Mesenchymal stem cell (in vitro differentiated cells and primary cell): ENCODE data around the gene CORO1C.
A peak's percentile ranks its signal among the peaks of the same experiment; 100 is the strongest.

Experiments used
- DNase-seq: peaks from one replicate; pipeline ENCODE4 v3.0.0-alpha.2; 2013
- H2AFZ ChIP-seq: one replicate; pipeline ENCODE4 v1.6.1; 2013; ENCODE audit warnings: low read depth, mild to moderate bottlenecking, control low read depth, inconsistent platforms, low read length, moderate library complexity
- H2AK5ac ChIP-seq: 2 replicates; pipeline ENCODE4 v1.6.1; 2013; ENCODE audit warnings: low read length, moderate library complexity, mild to moderate bottlenecking, inconsistent platforms; ENCODE audit not compliant: severe bottlenecking
- H2BK120ac ChIP-seq: one replicate; pipeline ENCODE4 v1.6.1; 2013; ENCODE audit warnings: low read depth, mild to moderate bottlenecking, inconsistent platforms, low read length, moderate library complexity
- H2BK12ac ChIP-seq, 2 experiments: one replicate each; pipeline ENCODE4 v1.6.1; 2013; ENCODE audit warnings: inconsistent platforms in 2 of 2, low read length in 2 of 2, mild to moderate bottlenecking in 2 of 2, moderate library complexity in 2 of 2, control low read depth in 1 of 2
- H2BK15ac ChIP-seq: one replicate; pipeline ENCODE4 v1.6.1; 2013; ENCODE audit warnings: mild to moderate bottlenecking, low read depth, inconsistent platforms; ENCODE audit not compliant: poor library complexity, severe bottlenecking
- H2BK5ac ChIP-seq: 2 replicates; pipeline ENCODE4 v1.6.1; 2013; ENCODE audit warnings: low read depth, mild to moderate bottlenecking, low read length, control low read depth, inconsistent platforms; ENCODE audit not compliant: poor library complexity, severe bottlenecking
- H3K14ac ChIP-seq, 2 experiments: one replicate each; pipeline ENCODE4 v1.6.1; 2013; ENCODE audit warnings: inconsistent platforms in 2 of 2, low read length in 2 of 2, control low read depth in 1 of 2, mild to moderate bottlenecking in 1 of 2, moderate library complexity in 1 of 2
- H3K18ac ChIP-seq, 2 experiments: one replicate each; pipeline ENCODE4 v1.6.1; 2013; ENCODE audit warnings: inconsistent platforms in 2 of 2, low read length in 2 of 2, control low read depth in 1 of 2, low read depth in 1 of 2, mild to moderate bottlenecking in 1 of 2
- H3K23ac ChIP-seq, 2 experiments: one replicate each; pipeline ENCODE4 v1.6.1; 2013; ENCODE audit warnings: inconsistent platforms in 2 of 2, low read length in 2 of 2, mild to moderate bottlenecking in 2 of 2, moderate library complexity in 2 of 2, control low read depth in 1 of 2
- H3K27ac ChIP-seq: 2 replicates; pipeline ENCODE4 v1.5.1; 2013; ENCODE audit warnings: mild to moderate bottlenecking, moderate library complexity, low read length, control low read depth, inconsistent platforms; ENCODE audit not compliant: poor library complexity, severe bottlenecking
- H3K27me3 ChIP-seq, 2 experiments: 2 replicates each; pipeline versions ENCODE4 v1.6.1 to v1.7.0; 2013; ENCODE audit warnings: low read length in 2 of 2, mild to moderate bottlenecking in 2 of 2, moderate library complexity in 2 of 2, control low read depth in 1 of 2, inconsistent platforms in 1 of 2; ENCODE audit not compliant: control insufficient read depth in 1 of 2, insufficient read depth in 1 of 2
- H3K36me3 ChIP-seq, 2 experiments: 2 replicates each; pipeline versions ENCODE4 v1.6.1 to v1.7.0; 2013; ENCODE audit warnings: low read length in 2 of 2, control low read depth in 1 of 2, inconsistent platforms in 1 of 2, low read depth in 1 of 2, mild to moderate bottlenecking in 1 of 2; ENCODE audit not compliant: insufficient read depth in 2 of 2, control insufficient read depth in 1 of 2
- H3K4ac ChIP-seq, 2 experiments: one replicate each; pipeline ENCODE4 v1.6.1; 2013; ENCODE audit warnings: inconsistent platforms in 2 of 2, low read length in 2 of 2, mild to moderate bottlenecking in 2 of 2, moderate library complexity in 2 of 2, control low read depth in 1 of 2, low read depth in 1 of 2
- H3K4me1 ChIP-seq: 2 replicates; pipeline ENCODE4 v1.6.1; 2013; ENCODE audit warnings: low read depth, low read length, control low read depth; ENCODE audit not compliant: control insufficient read depth, insufficient read depth
- H3K4me2 ChIP-seq: 2 replicates; pipeline ENCODE4 v1.6.1; 2013; ENCODE audit warnings: low read length, mild to moderate bottlenecking, inconsistent platforms; ENCODE audit not compliant: poor library complexity, severe bottlenecking
- H3K4me3 ChIP-seq, 2 experiments: 2 replicates each; pipeline versions ENCODE4 v1.5.1 to v1.7.0; 2013; ENCODE audit warnings: low read length in 2 of 2, mild to moderate bottlenecking in 2 of 2, control low read depth in 1 of 2, low read depth in 1 of 2; ENCODE audit not compliant: insufficient read depth in 1 of 2
- H3K79me1 ChIP-seq: replicated peaks from 2 replicates; pipeline ENCODE4 v1.6.1; 2013; ENCODE audit warnings: mild to moderate bottlenecking, control low read depth, low read length, inconsistent platforms; ENCODE audit not compliant: poor library complexity, severe bottlenecking
- H3K9ac ChIP-seq: 2 replicates; pipeline ENCODE4 v1.7.0; 2013; ENCODE audit warnings: mild to moderate bottlenecking, low read length, moderate library complexity
- H3K9me3 ChIP-seq: 2 replicates; pipeline ENCODE4 v1.7.0; 2013; ENCODE audit warnings: mild to moderate bottlenecking, low read length; ENCODE audit not compliant: control insufficient read depth
- H4K8ac ChIP-seq: one replicate; pipeline ENCODE4 v1.6.1; 2013; ENCODE audit warnings: inconsistent platforms, mild to moderate bottlenecking, low read length, moderate library complexity
- H4K91ac ChIP-seq: one replicate; pipeline ENCODE4 v1.6.1; 2013; ENCODE audit warnings: mild to moderate bottlenecking, low read length, inconsistent platforms
- WGBS: methylation state at CpG from one replicate; pipeline ENCODE4 v1.1.7; 2013; ENCODE audit warnings: mixed read lengths; 5-methylcytosine and 5-hydroxymethylcytosine counted together

The CORO1C gene

DNA sequence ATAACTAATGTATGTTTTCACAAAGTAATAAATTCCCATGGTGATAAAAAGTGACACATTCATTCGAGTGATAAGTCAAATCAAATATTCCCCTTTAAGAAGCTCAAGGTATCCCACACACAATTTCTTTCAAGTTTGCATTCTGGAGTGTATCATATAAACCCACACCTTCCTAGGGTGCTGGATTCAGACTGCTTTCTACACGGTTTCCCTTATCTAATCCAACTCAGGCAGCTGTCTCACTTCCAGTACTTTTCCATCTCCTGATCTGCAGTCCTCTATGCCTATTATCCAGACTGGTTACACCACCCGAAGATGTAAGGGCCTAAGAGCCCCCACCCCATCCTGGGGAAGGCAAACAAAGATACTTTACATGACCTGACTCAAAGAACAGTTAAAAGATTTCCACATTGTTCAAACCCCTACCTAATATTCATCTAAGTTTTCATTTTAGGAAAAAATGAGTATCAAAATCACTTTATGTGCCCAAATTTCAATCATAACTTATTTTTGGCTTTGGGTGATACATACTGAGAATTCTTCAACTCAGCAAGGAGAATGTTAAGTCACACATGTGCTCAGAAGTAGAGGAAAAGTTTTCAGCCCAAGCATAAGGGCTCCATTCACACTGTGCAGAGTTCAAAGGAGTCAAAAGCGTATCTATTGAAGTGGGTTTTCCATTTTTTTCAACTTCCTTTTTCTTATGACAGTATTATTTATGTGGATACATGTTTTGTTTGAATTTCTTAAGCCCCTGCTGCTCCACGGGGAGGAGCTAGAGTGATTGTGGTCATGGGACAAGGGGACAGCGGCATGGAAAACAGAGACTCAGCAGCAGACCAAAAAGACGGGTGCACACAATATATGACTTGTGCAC is 41.8 kb downstream of the CORO1C start:
- Histone ChIP-seq H3K18ac (peak overlapping the region in 1 of 2 experiments; percentile 58), H3K27me3 (no peaks in the 10 kb centered on the region), H3K79me1 (no peaks in the 10 kb centered on the region), H2AFZ (no peak overlapping the region), H3K27ac (peak overlapping the region; percentile 99), H2BK15ac (no peak overlapping the region), H3K23ac (no peak overlapping the region), H3K9me3 (no peaks in the 10 kb centered on the region), H3K4me3 (peak overlapping the region in 1 of 2 experiments; percentile 70), H3K14ac (no peak overlapping the region), H3K36me3 (peaks cover 6 to 24% of the 10 kb centered on the region in 2 experiments), H4K91ac (no peak overlapping the region), H2BK12ac (peak overlapping the region; percentile 20 to 54), H2BK120ac (peak overlapping the region; percentile 54), H3K9ac (peak overlapping the region; percentile 96), H4K8ac (no peak overlapping the region), H2BK5ac (no peak overlapping the region), H3K4ac (peak overlapping the region in 1 of 2 experiments; percentile 40), H3K4me1 (peaks cover 24% of the 10 kb centered on the region), H2AK5ac (peak overlapping the region; percentile 95), H3K4me2 (peak overlapping the region; percentile 19)
- 15% methylated on average over 6 of the region's 7 CpGs for WGBS
- peak; percentile 75 for DNase-seq

DNA sequence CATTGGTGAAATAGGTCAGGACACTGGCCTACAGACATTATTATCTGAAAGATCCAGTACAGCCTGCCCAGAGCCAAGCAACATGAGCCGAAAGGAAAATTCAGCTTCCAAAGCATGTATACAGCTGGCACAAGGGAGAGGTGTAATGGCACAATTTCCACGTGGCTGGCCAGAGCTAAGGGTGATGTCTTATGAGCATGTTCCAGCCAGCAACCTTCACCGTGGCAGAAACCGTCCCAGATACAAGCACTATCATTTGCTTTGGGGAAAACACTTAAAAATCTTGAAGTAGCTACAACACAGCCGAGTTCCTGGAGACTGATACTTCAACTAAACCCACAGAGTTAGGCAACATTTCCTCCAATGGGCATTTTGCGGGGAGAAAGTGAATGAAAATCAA is 44.5 kb downstream of the CORO1C start:
- no peaks in the 10 kb centered on the region for H3K27me3 ChIP-seq
- H3K36me3 ChIP-seq = peaks cover 0 to 6% of the 10 kb centered on the region in 2 experiments
- no peak overlapping the region for H3K4ac ChIP-seq
- H3K4me2 ChIP-seq = no peak overlapping the region
- H3K14ac ChIP-seq = no peak overlapping the region
- H2BK5ac ChIP-seq = no peak overlapping the region
- H2BK12ac ChIP-seq = peak overlapping the region in 1 of 2 experiments; percentile 49
- peak overlapping the region; percentile 7 for H2AK5ac ChIP-seq
- no peaks in the 10 kb centered on the region for H3K79me1 ChIP-seq
- peak overlapping the region; percentile 48 for H3K27ac ChIP-seq
- no peak overlapping the region for H2AFZ ChIP-seq
- no peak overlapping the region for H2BK120ac ChIP-seq
- H4K91ac ChIP-seq = no peak overlapping the region
- no peak overlapping the region for H2BK15ac ChIP-seq
- no peak overlapping the region for H3K4me3 ChIP-seq
- H3K23ac ChIP-seq = no peak overlapping the region
- WGBS = 86% methylated on average over 5 of the region's 6 CpGs
- H3K4me1 ChIP-seq = peaks cover 12% of the 10 kb centered on the region
- H4K8ac ChIP-seq = no peak overlapping the region
- no peak for DNase-seq
- H3K9me3 ChIP-seq = no peaks in the 10 kb centered on the region
- H3K9ac ChIP-seq = peak overlapping the region; percentile 43
- no peak overlapping the region for H3K18ac ChIP-seq

DNA sequence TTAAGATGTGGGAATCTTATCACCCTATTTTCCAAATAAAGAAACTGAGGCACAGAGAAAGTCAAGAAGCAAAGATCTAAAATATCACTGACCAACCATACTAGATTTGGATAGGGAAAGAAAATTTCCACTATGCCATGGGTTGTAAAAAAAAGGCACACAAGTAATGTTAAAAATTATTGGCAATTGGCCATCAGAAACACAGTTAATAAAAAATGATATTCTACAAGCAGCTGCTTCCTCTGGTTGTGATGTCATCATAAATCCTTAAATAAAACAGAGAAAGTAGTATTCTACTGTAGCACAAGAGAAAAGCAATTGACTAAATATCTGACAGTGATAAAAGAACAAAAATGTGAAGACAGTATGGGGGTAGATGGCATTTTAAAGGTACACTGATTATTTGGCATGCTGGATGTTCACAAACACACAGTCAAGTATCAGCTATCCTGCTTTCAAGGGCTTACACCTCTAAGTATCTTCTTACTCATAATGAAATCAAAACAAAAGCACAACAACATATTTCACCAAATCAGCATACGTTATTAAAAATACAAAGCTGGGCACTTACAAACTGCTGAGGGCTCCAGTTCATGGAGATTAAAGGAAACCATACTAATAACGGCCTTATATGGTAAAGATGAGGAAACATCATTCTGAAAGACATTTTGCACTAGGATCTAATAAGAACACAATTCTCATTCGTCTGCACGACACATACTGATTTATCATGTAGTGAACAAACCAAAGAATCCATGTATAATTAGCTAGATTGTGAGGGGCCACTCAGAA is 45.7 kb downstream of the CORO1C start:
- Histone ChIP-seq H4K8ac (no peak overlapping the region), H2BK120ac (no peak overlapping the region), H2AFZ (no peak overlapping the region), H3K9me3 (no peaks in the 10 kb centered on the region), H2BK5ac (no peak overlapping the region), H3K4me3 (no peak overlapping the region), H2BK15ac (no peak overlapping the region), H3K4me2 (no peak overlapping the region), H3K4ac (no peak overlapping the region), H3K18ac (no peak overlapping the region), H3K14ac (no peak overlapping the region), H3K9ac (peak overlapping the region; percentile 43), H4K91ac (no peak overlapping the region), H3K27me3 (no peaks in the 10 kb centered on the region), H3K23ac (no peak overlapping the region), H3K27ac (peak overlapping the region; percentile 62), H2AK5ac (no peak overlapping the region), H2BK12ac (no peak overlapping the region), H3K79me1 (no peaks in the 10 kb centered on the region), H3K36me3 (peaks cover 2 to 6% of the 10 kb centered on the region in 2 experiments), H3K4me1 (peaks cover 9% of the 10 kb centered on the region)
- 54% methylated on average over 3 of the region's 4 CpGs for WGBS
- DNase-seq = no peak
